HuH-7 (cell line): ENCODE data around the gene GPER1.
"Not testable (repeated sequence)": the region's sequence is repeated elsewhere in the genome, so short reads cannot be mapped to it uniquely, and the experiment has no call there.

Source experiments
- DNase-seq: peaks from one replicate; pipeline ENCODE4 v3.0.0; 2011; ENCODE audit warnings: low spot score

GPER1 gene

DNA sequence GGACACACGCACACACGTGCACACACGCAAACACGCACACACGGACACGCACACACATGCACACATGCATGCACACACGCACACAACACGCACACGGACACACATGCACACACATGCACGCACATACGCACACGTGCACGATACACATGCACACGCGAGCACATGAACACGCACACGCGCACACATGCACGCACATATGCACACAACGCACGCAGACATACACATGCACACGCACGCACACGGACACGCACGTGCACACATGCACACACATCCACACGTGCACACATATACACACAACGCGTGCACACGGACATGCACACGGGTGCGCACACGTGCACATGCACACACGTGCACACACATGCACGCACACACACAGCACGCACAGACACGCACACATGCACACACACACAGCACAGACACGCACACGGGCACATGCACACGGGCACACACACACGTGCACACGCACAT, 17.3 kb upstream of the GPER1 start:
- DNase-seq = no peak

GRCh38 chr7:1071731-1072254, 16.1 kb upstream of the GPER1 start:
- no peak for DNase-seq

- DNase-seq = no peak
Measured at GRCh38 chr7:1073142-1073977, 14.6 kb upstream of the GPER1 start.

DNA sequence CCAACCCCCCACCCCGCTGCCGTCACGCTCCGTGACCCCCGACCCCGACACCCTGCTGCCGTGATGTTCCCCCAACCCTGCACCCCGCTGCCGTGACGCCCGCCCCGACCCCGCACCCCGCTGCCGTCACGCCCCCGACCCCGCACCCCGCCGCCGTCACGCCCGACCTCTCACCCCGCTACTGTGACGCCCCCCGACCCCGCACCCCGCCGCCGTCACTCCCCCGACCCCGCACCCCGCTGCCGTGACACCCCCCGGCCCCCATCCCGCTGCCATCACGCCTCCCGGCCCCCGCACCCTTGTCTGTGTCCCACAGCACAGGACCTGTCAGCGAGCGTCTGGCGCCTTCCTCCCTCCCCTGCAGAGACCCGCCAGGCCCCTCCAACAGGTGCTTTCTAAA, 13.9 kb upstream of the GPER1 start:
- not testable (repeated sequence) for DNase-seq

DNA sequence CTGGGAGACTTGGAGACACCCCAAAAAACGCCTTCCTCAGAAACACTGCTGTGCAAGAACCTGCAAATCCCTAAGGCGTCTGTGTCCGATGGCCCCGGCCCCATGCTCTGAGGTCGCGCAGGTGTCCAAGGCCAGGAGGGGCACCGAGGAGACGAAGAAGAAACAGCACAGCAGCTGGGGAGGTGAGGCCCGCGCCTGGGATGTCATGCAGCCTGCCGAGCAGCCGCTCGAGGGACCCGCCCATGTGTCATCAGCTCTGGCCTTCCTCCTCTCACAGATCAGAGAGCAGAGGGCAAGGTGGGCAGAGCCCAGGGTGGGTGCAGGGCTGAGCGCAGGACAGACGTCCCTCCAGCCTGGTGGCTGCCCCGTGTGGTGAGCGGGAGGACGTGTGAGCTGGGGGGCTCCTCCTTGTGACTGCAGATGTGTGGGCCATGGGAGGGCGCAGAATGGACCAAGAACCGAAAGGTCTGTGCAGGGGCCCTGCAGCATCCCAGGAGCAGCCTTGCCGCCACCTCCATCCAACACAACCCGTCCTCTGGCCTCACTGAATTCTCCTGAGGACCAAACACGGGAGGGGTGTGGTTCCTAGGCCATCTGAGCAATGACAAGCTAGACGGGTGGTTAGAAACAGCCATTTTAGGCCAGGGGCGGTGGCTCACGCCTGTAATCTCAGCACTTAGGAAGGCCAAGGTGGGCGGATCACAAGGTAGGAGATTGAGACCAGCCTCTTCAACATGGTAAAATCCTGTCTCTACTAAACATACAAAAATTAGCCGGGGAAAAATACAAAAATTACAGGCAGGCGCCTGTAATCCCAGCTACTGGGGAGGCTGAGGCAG, 13.1 kb upstream of the GPER1 start:
- no peak for DNase-seq

DNA sequence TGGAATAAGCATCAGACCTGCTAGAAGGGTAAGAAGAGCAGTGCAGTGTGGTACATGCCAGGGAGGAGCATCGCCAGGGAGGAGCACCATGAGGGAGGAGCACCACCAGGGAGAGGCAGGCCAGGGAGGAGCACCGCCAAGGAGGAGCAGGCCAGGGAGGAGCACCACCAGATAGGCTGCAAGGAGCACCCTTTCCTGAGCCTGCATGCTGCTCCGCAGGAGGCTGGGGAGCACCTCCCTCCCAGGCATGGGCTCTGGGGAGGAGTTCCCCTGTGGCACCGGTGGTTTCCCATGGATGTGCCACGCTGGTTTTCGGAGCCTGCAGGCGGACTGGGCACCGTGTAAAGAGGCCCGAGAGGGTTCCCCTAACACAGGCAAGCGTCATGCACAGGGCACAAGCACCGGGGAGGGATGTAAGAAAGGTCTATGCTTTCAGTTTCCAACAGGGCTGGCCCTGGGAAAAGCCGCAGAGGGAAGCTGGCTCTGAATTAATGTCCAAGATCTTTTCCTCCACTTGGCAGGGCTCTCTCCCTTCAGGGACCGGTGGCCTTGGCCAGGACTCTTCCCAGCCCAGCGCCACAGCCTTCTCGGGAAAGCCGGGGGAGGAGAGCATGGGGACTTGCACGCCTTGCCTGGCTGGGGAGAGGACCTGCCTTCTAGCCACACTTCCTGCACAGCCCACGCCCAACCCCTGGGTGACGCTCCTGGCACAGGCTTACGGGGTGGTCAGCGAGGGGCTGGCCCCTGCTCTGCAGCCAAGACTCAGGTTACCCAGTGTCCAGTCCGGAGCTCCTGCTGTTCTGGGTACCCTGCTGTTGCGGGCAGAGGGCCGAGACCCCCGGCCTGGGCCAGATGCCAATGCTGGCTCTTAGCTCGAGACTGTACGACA, 11.5 kb upstream of the GPER1 start:
- DNase-seq = no peak

DNA sequence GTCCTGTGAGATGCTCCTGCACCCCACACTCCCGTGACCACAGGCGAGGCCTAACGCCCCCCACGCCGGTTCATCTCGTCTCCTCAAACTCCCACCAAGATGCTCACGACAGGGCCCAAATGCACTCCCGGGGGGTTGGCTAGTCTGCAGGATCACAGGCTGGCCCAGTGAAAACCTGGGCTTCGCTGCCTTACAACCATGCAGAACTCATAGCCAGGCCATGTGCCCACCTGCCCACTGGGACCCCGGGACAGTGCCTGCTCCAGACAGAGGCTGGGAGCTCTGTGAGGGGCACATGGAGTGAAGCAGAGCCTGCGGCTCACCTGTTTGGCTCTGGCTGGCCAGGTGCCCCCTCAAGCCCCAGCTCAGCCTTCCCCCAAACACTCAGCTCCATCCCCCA, 9.4 kb upstream of the GPER1 start:
- DNase-seq = no peak

DNA sequence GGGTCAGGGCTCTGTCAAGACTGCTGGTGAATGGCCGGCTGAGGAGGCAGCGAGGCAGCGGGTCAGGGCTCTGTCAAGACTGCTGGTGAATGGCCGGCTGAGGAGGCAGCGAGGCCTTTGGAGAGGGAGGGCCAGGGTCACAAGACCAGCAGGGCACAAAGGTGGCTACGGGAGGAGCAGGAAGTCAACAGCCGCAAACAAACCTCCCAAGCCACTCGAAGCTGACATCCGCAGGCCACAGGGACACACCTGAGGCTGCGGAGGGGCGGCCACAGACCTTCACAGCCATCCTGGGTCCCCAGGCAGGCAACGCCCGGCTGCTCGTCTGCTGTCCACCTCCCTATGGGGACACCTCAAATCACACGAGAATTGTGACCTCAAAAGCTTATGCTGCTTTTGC, 8.9 kb upstream of the GPER1 start:
- no peak for DNase-seq

GRCh38 chr7:1079546-1079945, 8.4 kb upstream of the GPER1 start:
- no peak for DNase-seq

DNA sequence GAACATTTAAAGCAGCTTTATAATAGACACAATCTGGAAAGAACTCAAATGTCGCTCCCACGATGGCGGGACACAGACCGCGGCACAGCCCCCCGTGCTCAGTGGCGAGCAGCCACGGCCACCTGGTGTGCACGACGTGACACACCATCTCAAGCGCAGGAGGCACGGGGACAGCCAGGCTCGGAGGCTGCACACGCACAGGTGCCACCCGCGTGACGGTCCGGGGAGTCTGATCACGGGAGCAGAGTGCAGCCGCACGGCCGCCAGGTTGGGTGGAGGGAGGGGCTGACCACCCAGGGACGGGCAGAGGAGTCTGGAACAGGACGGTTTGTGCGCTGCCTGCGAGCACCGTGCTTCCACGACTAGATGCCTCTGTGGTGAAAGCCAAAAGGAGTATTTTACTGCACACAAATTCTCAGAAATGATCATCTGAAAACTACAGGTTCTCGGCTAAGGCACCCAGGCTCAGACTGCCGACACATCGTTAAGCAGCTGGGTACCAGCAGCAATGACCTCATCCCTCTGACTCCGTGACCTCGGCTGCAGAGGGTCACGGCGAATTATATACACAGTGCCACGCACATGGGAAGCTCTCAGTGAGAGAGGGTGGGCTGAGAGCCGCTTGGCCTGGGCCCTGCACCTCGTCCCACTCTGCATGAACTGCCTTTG, 7.5 kb upstream of the GPER1 start:
- DNase-seq = no peak

- no peak for DNase-seq
Measured at GRCh38 chr7:1080921-1081255, 7.0 kb upstream of the GPER1 start.

DNA sequence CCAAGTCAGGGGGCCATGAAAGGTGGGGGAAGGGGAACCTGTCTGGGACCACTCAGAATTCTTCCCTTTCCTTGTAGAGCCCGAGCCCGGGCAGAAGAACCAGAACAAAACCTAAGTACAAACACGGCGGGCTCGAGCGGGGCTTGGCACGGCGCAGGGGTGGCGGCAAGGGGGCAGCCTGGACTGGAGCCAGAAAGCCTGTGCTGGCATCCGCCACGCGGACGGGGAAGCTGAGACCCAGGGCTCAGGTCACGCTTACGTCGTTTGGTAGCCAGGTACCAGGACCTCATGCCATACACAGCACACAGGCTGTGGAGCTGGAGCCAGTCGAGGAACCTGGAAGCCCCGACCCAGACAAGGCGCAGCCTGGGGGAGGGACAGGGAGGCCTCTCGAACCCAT, 6.6 kb upstream of the GPER1 start:
- DNase-seq = no peak

DNA sequence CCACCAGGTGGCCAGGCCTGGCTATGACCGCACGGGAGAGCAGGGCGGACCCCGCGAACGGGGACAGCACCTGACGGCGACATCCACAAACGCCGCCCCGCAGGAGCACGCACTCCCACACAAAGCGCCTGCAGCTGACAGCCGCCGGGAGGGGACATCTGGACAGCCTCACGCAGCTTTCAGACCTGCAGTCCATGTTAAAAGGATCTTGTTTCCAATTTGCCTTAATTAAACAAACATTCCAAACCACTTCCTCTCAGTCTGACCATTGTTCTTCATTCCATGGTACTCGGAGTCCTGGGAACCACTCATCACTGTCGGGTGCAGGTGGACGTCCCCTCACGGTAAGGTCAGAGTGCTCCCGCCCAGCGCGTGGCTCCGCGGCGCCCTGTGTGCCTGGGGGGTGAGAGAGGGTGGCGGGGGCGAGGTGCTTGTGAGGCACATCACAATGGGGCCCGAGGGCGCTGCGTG, 5.9 kb upstream of the GPER1 start:
- no peak for DNase-seq

DNA sequence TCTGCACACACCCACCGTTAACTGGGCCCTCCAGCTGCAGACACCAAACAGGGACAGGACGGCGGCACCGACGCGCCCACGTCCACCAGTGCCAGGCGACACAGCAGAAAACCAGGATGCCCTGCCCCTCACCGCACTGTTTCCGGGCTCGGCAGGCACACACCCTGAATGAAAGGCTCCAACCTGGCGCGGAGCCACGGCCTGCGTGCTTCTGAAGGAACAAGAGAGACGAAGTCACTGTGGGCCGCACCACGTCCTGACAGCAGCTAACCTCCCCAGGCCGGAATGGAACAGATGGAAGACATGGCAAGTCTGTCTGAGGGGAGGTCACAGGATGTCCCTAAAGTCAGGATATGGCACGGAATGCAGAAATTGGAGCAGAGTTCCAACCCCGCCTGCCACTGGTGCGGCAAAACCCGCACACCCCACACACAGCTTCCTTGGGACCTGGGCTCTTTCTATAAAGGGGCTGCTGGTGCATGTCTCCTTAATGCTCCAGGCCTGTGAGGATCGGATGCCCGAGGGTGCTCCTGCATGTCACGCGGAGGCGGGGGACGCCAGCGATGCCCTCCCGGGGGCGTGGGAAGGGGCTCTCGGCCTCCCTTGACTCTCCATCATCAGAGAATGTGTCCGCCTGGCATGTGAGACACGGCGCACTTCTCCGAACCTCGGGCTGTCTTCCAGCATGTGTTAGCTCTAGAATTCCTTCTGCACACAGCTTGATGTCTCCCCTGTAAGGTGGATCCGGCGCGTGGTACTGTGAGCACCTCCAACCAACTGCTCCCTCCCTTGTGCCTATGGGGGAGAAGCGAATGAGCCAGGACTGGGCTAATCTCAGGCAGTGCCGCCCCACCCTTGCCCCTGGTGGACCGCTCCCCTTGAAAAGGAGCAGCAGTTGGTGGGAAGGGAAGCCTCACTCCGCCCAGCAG, 3.9 kb upstream of the GPER1 start:
- no peak for DNase-seq

DNA sequence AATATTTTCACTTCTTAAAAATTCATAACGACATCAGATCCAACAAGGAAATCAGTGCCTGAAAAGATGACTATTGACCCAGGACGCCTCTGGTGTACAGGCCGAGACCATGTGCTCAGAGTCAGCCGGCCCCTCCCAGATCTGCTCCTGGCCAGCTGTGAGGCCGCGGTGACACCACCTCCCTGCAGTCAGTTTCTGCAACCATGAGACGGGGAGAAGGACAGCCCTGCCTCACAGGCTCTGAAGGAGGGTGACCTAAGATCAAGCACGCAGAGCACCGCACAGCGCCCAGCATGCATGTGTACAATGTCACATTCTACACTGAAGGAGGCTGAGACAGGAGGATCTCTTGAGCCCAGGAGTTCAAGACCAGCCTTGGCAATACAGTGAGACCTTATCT, 2.6 kb upstream of the GPER1 start:
- DNase-seq = no peak

GRCh38 chr7:1085910-1086421, 1.9 kb upstream of the GPER1 start:
- no peak for DNase-seq

- DNase-seq = peak; percentile 99
Measured at GRCh38 chr7:1086588-1087464, 1.1 kb upstream of the GPER1 start.

DNA sequence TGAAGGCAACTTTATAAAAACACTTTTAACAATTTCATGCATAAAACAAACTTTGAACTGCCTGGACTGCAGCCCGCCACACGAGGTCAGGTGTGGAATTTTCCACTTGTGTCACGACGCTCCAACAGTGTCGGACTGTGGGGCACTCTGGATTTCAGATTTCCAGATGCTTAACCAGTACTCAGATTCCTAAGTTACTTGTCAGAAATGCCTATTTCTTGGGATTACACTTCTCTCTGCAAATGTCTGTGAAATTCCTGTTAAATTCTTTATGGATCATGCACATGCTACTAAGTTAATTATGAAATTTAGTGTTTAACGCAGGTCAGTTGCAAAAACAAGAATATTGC, 473 bp upstream of the GPER1 start:
- DNase-seq = no peak

- DNase-seq = no peak
Measured at GRCh38 chr7:1090236-1090635, 2.3 kb downstream of the GPER1 start.
